Measurements from ENCODE around the gene PMVK. TPM values are rescaled to one million over a fixed set of nuclear protein-coding genes. Genes with fewer than 3 reads are reported as not detected.

PMVK gene
- polyA plus RNA-seq, 2 donors: 29.4 to 68.9 TPM

DNA sequence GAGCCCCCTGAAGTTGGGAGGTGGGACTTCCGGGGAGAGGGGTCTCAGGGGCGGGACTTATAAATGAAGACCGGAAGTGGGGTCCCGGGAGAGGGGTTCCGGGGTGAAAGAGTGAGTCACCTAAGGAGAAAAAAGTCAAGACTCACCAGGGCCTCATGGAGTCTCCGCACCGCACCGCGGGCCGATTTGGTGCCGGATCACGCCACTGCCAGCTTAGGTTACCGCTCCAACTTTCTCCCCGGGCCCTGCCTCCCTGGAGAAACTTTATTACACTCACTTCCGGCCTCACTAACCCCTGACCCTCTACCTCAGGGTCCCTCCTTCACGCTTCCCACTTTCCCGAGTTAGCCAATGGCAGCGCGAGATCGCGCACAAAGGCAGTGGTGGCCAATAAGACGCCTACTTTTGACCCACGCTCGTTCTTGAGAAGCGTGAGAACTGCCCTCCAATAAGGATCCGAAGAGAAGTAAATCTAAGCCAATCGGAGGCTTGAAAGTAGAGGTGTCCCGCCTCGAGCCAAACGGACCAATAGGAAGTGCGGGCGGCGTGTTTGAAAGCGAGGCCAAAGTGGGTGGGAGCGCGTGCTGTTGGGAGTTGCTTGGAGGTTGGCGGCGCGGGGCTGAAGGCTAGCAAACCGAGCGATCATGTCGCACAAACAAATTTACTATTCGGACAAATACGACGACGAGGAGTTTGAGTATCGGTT is 37.7 kb upstream of the PMVK start, which contains the start of gene CKS1B:
Gene CKS1B (plus strand): TSS at position 580 of the 706 bp plus-strand sequence. CDS start 65 bp downstream, at position 645.
- Histone ChIP-seq H3K4me3 (ENCODE audit: low read depth in 1 of 2, low read length in 2 of 2) (peak within 1 kb of the TSS; percentile 65 to 86), H3K27ac (ENCODE audit: low read depth in 2 of 2, low read length in 1 of 2) (peak within 1 kb of the TSS; percentile 98 to 100), H3K36me3 (ENCODE audit: control insufficient read depth in 2 of 2, insufficient read depth in 2 of 2, low read length in 1 of 2) (peaks cover 0 to 5% of the 10 kb centered on the region in 2 donors), H3K9me3 (ENCODE audit: control insufficient read depth in 2 of 2, insufficient read depth in 1 of 2, low read depth in 1 of 2, low read length in 1 of 2) (no peaks in the 10 kb centered on the region), H3K4me1 (ENCODE audit: control insufficient read depth in 2 of 2, insufficient read depth in 2 of 2, low read length in 1 of 2) (peaks cover 15 to 24% of the 10 kb centered on the region in 2 donors), H3K27me3 (ENCODE audit: control insufficient read depth in 1 of 2, insufficient read depth in 2 of 2, low read length in 2 of 2) (no peaks in the 10 kb centered on the region)
- WGBS, 2 donors: 0% methylated on average over 47 of the region's 47 CpGs

DNA sequence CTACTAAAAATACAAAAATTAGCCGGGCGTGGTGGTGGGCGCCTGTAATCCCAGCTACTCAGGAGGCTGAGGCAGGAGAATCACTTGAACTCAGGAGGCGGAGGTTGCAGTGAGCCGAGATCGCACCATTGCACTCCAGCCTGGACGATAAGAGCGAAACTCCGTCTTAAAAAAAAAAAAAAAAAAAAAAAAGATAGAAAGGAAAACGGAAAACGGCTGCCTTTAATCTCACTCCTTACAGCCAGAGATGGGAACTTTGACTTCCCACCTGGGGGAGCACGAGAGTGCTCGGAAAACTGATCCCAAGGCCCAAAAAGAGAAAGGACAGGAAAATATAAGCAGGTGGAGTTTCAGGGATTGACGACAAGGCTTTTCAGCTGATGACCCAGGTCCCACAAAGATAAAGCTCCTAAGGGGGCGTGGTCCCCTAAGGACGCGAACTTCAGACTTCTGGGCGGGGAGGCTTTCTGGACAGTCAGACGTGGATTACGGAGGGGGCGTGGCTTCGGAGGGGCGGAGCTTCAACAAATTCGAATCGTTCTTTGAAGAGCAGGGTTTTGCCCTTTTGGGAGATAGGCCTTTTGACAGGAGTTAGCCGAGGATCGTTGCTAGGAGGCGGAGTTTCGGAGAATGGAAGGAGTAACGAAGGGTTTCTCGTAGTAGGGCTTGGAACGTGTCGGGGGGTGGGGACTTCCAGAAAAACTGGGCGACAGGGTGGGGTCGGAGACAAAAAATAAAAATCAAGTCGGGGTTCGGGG is 37.0 kb upstream of the PMVK start:
- H3K4me1 ChIP-seq (ENCODE audit: control insufficient read depth in 2 of 2, insufficient read depth in 2 of 2, low read length in 1 of 2): peaks cover 15 to 29% of the 10 kb centered on the region in 2 donors

DNA sequence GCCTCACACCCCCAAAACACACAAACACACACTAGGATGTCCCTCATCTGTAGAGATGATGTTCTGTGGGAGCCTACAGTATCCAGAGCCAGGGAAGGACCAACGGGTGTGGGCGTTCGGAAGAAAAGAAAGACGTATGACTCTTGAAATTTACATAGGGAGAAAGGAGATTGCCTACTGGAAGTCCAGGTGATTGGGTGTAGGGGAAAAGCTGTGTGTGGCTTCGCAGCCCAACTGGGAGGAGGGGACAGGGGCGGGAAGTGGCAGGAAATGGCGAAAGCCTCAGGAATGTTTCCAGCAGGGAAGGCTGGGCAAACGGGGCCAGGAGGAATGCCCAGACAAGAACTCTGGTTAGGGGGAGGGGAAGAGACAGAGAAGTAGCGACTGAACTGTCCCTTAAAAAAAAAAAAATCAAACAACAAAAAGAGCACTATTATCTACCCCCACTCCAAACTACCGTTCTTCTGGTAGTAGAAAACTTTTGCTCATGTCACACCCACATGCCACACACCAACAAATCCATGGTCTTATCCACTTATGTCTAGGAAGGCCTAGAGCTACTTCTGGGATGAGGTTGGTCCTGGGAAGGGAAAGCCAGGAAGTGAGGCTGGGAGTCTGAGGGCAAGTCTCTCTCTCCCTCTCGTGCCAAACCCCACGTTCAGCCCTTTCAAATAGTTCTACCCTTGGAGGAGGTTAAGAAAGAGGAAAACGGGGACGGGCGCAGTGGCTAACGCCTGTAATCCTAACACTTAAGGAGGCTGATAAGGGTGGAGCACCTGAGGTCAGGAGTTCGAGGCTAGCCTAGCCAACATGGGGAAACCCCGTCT is 36.2 kb upstream of the PMVK start:
- Histone ChIP-seq H3K4me1 (ENCODE audit: control insufficient read depth in 2 of 2, insufficient read depth in 2 of 2, low read length in 1 of 2) (peaks cover 15 to 29% of the 10 kb centered on the region in 2 donors), H3K27ac (ENCODE audit: low read depth in 2 of 2, low read length in 1 of 2) (peak overlapping the region; percentile 98 to 100), H3K9me3 (ENCODE audit: control insufficient read depth in 2 of 2, insufficient read depth in 1 of 2, low read depth in 1 of 2, low read length in 1 of 2) (no peaks in the 10 kb centered on the region), H3K27me3 (ENCODE audit: control insufficient read depth in 1 of 2, insufficient read depth in 2 of 2, low read length in 2 of 2) (no peaks in the 10 kb centered on the region), H3K36me3 (ENCODE audit: control insufficient read depth in 2 of 2, insufficient read depth in 2 of 2, low read length in 1 of 2) (peaks cover 5 to 9% of the 10 kb centered on the region in 2 donors), H3K4me3 (ENCODE audit: low read depth in 1 of 2, low read length in 2 of 2) (peak overlapping the region in 1 of 2 donors; percentile 86)
- 19 to 22% methylated on average over 18 of the region's 18 CpGs for WGBS, 2 donors

More for the DNA sequence above, 37.0 kb upstream of the PMVK start:
- Histone ChIP-seq H3K27ac (ENCODE audit: low read depth in 2 of 2, low read length in 1 of 2) (peak overlapping the region; percentile 98 to 100), H3K4me3 (ENCODE audit: low read depth in 1 of 2, low read length in 2 of 2) (peak overlapping the region; percentile 65 to 86), H3K36me3 (ENCODE audit: control insufficient read depth in 2 of 2, insufficient read depth in 2 of 2, low read length in 1 of 2) (peaks cover 2 to 5% of the 10 kb centered on the region in 2 donors), H3K9me3 (ENCODE audit: control insufficient read depth in 2 of 2, insufficient read depth in 1 of 2, low read depth in 1 of 2, low read length in 1 of 2) (no peaks in the 10 kb centered on the region), H3K27me3 (ENCODE audit: control insufficient read depth in 1 of 2, insufficient read depth in 2 of 2, low read length in 2 of 2) (no peaks in the 10 kb centered on the region)
- 0 to 5% methylated on average over 28 to 37 of the region's 37 CpGs for WGBS, 2 donors

DNA sequence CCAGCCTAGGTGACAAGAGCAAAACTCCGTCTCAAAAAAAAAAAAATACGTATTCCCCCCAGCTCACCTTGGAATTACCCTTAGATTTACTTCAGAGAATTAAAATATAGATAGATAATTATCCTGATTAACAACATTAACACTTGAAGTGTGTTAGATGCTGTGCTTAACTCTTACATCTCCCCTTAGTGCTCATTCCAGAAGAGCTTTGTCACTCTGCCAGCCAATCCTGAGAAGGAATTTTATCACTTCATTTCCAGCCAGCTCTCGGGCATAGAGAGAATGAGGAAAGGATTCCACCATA is 35.6 kb upstream of the PMVK start:
- Histone ChIP-seq H3K4me1 (ENCODE audit: control insufficient read depth in 2 of 2, insufficient read depth in 2 of 2, low read length in 1 of 2) (peaks cover 15 to 29% of the 10 kb centered on the region in 2 donors), H3K4me3 (ENCODE audit: low read depth in 1 of 2, low read length in 2 of 2) (no peak overlapping the region), H3K27ac (ENCODE audit: low read depth in 2 of 2, low read length in 1 of 2) (peak overlapping the region; percentile 98 to 100), H3K27me3 (ENCODE audit: control insufficient read depth in 1 of 2, insufficient read depth in 2 of 2, low read length in 2 of 2) (no peaks in the 10 kb centered on the region), H3K9me3 (ENCODE audit: control insufficient read depth in 2 of 2, insufficient read depth in 1 of 2, low read depth in 1 of 2, low read length in 1 of 2) (no peaks in the 10 kb centered on the region), H3K36me3 (ENCODE audit: control insufficient read depth in 2 of 2, insufficient read depth in 2 of 2, low read length in 1 of 2) (peaks cover 9 to 12% of the 10 kb centered on the region in 2 donors)
- WGBS, 2 donors: 54 to 60% methylated on average over 3 of the region's 3 CpGs

DNA sequence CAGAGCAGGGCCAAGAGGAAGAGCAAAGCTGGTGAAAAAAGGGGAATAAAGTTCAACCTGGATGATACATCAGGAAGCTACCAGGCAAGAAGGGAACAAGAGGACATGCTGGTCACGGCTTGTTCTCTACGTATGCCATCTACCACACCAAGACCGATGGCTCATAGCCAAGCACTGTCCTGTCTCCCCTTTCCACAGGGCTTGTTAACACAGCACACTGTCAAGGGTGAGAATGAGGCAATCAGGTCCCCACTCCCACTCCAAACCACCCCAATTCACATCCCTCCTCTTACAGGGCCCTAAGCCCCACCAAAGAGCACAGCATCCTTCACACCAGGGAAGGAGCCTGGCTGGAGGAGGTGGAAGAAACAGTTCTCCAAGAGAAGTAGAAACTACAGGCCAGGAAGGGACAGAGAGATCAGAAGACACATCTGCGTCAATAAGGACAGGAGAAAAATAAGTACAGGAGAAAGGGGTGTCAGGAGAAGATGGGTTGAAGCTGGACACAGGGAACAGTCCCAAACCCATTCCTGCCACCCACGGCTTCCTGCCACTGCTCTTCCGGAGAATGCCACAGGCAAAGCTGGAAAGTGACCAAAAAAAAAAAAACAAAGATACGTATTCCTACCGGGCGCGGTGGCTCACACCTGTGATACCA is 35.0 kb upstream of the PMVK start:
- Histone ChIP-seq H3K27me3 (ENCODE audit: control insufficient read depth in 1 of 2, insufficient read depth in 2 of 2, low read length in 2 of 2) (no peaks in the 10 kb centered on the region), H3K36me3 (ENCODE audit: control insufficient read depth in 2 of 2, insufficient read depth in 2 of 2, low read length in 1 of 2) (peaks cover 9 to 13% of the 10 kb centered on the region in 2 donors), H3K27ac (ENCODE audit: low read depth in 2 of 2, low read length in 1 of 2) (peak overlapping the region; percentile 93 to 99), H3K4me1 (ENCODE audit: control insufficient read depth in 2 of 2, insufficient read depth in 2 of 2, low read length in 1 of 2) (peaks cover 15 to 29% of the 10 kb centered on the region in 2 donors), H3K4me3 (ENCODE audit: low read depth in 1 of 2, low read length in 2 of 2) (no peak overlapping the region), H3K9me3 (ENCODE audit: control insufficient read depth in 2 of 2, insufficient read depth in 1 of 2, low read depth in 1 of 2, low read length in 1 of 2) (no peaks in the 10 kb centered on the region)
- 34 to 35% methylated on average over 10 of the region's 10 CpGs for WGBS, 2 donors

DNA sequence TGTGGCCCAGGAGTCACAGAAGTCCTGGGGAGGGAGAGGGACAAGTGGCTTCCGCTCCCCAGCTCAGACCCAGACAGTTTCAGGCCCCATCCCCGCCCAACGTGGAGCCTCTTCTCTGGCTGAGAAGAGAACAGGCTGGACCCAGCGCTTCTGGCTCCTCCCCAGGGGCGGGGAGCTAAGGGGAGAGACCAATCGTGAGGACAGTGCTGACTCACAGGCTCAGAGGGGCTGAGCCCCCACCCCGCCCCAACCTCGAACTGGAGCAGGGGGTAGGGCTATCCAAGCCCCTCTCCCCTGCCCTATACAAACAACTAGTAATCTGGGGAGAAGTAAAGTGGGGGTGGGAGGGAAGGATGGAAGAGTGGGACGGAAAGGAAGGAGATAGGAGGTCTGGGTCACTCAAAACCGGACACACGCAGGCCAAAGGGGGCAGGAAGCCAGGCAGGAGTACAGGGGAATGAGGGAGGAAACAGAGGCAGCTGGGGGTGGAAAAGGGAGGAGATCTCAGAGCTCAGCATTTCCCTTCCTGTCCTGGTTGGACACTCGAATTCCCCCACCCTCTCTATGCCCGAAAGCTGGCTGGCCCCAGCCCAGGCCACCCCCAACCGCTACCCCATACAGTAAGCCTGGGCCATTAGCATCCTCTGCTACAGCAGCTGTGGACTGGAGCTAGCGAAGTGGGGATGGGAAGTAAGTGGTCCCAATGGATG is 34.3 kb upstream of the PMVK start, which contains the start of gene SHC1:
Gene SHC1 (minus strand): TSS at position 117 of the 710 bp plus-strand sequence. CDS start 221 bp downstream, outside the sequence.
- no peaks in the 10 kb centered on the region for H3K9me3 ChIP-seq (ENCODE audit: control insufficient read depth in 2 of 2, insufficient read depth in 1 of 2, low read depth in 1 of 2, low read length in 1 of 2)
- H3K4me1 ChIP-seq (ENCODE audit: control insufficient read depth in 2 of 2, insufficient read depth in 2 of 2, low read length in 1 of 2): peaks cover 15 to 29% of the 10 kb centered on the region in 2 donors
- peaks cover 14 to 20% of the 10 kb centered on the region in 2 donors for H3K36me3 ChIP-seq (ENCODE audit: control insufficient read depth in 2 of 2, insufficient read depth in 2 of 2, low read length in 1 of 2)
- H3K27ac ChIP-seq (ENCODE audit: low read depth in 2 of 2, low read length in 1 of 2): peak within 1 kb of the TSS; percentile 93 to 99
- peak within 1 kb of the TSS; percentile 7 to 13 for H3K4me3 ChIP-seq (ENCODE audit: low read depth in 1 of 2, low read length in 2 of 2)
- WGBS, 2 donors: 13 to 22% methylated on average over 15 of the region's 15 CpGs
- no peaks in the 10 kb centered on the region for H3K27me3 ChIP-seq (ENCODE audit: control insufficient read depth in 1 of 2, insufficient read depth in 2 of 2, low read length in 2 of 2)

DNA sequence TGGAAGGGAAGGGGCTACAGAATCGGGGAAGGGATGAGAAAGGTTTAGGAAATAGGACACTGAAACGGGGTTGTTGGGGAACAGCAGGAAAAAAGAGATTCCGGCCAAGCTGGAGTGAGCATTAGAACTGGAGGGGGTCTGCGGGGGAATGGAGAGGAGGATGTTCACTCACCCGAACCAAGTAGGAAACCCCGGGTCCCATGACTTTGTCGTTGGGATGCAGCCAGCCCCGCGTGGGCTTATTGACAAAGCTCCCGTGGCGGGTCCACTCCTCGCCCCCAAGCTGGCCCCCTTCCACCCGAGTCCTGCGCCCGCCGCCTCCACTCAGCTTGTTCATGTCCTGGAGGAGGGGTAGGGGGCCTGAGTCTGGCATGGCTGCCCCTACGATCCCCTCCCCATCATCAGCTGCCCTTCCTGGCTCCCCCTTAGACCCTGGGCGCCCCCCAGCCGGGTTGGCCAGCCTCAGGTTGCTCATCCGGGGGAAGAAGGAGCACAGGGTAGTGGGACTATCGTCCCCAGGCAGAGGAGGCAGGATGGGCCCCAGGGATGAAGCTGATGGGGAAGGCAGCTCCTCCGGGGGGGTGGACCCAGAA is 33.4 kb upstream of the PMVK start:
- Histone ChIP-seq H3K4me3 (ENCODE audit: low read depth in 1 of 2, low read length in 2 of 2) (peak overlapping the region; percentile 1 to 13), H3K9me3 (ENCODE audit: control insufficient read depth in 2 of 2, insufficient read depth in 1 of 2, low read depth in 1 of 2, low read length in 1 of 2) (no peaks in the 10 kb centered on the region), H3K27ac (ENCODE audit: low read depth in 2 of 2, low read length in 1 of 2) (peak overlapping the region; percentile 93 to 99), H3K36me3 (ENCODE audit: control insufficient read depth in 2 of 2, insufficient read depth in 2 of 2, low read length in 1 of 2) (peaks cover 20 to 26% of the 10 kb centered on the region in 2 donors), H3K27me3 (ENCODE audit: control insufficient read depth in 1 of 2, insufficient read depth in 2 of 2, low read length in 2 of 2) (no peaks in the 10 kb centered on the region), H3K4me1 (ENCODE audit: control insufficient read depth in 2 of 2, insufficient read depth in 2 of 2, low read length in 1 of 2) (peaks cover 15 to 29% of the 10 kb centered on the region in 2 donors)
- 28 to 38% methylated on average over 22 of the region's 22 CpGs for WGBS, 2 donors

DNA sequence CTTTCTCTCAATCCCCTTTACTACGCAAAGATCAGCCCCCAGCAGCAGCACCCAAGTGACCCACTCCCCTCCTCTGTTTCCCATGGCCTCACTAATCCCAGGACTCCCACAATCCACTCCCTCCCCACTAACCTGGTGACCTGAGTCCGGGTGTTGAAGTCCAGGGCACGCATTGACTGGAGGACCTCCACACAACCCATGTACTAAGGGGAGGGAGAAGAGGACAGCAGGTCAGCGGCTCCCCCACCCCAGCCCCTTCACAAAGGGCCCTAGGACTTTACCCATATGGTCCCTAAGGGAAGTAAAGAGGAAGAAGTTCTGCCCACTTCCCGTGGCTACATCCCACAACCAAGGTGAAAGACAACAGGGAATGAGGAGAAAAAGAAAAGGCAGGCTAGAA is 32.7 kb upstream of the PMVK start:
- H3K36me3 ChIP-seq (ENCODE audit: control insufficient read depth in 2 of 2, insufficient read depth in 2 of 2, low read length in 1 of 2): peaks cover 20 to 30% of the 10 kb centered on the region in 2 donors
- H3K9me3 ChIP-seq (ENCODE audit: control insufficient read depth in 2 of 2, insufficient read depth in 1 of 2, low read depth in 1 of 2, low read length in 1 of 2): no peaks in the 10 kb centered on the region
- peak overlapping the region in 1 of 2 donors; percentile 99 for H3K27ac ChIP-seq (ENCODE audit: low read depth in 2 of 2, low read length in 1 of 2)
- no peaks in the 10 kb centered on the region for H3K27me3 ChIP-seq (ENCODE audit: control insufficient read depth in 1 of 2, insufficient read depth in 2 of 2, low read length in 2 of 2)
- peak overlapping the region in 1 of 2 donors; percentile 13 for H3K4me3 ChIP-seq (ENCODE audit: low read depth in 1 of 2, low read length in 2 of 2)
- peaks cover 15 to 29% of the 10 kb centered on the region in 2 donors for H3K4me1 ChIP-seq (ENCODE audit: control insufficient read depth in 2 of 2, insufficient read depth in 2 of 2, low read length in 1 of 2)
- 64 to 68% methylated on average over 5 of the region's 5 CpGs for WGBS, 2 donors

Data from esophagus (tissue), 2 donors.